Stomach smooth muscle (tissue), 2 donors: ENCODE results near the gene RBP5.

Source experiments
- H3K27ac ChIP-seq: one replicate; pipeline ENCODE4 v1.7.0; 2013; ENCODE audit warnings: mild to moderate bottlenecking, low read length, inconsistent platforms
- H3K27me3 ChIP-seq, 2 donors: one replicate each; pipeline ENCODE4 v1.7.0; 2013; ENCODE audit warnings: low read length in 2 of 2; ENCODE audit not compliant: insufficient read depth in 2 of 2, control insufficient read depth in 1 of 2
- H3K36me3 ChIP-seq, 2 donors: one replicate each; pipeline ENCODE4 v1.7.0; 2013; ENCODE audit warnings: low read length in 2 of 2; ENCODE audit not compliant: control insufficient read depth in 2 of 2, insufficient read depth in 2 of 2
- H3K4me1 ChIP-seq: one replicate; pipeline ENCODE4 v1.7.0; 2013; ENCODE audit warnings: low read length; ENCODE audit not compliant: control insufficient read depth, insufficient read depth
- H3K4me3 ChIP-seq, 2 donors: one replicate each; pipeline ENCODE4 v1.7.0; 2013; ENCODE audit warnings: low read length in 2 of 2
- H3K9ac ChIP-seq, 2 donors: one replicate each; pipeline ENCODE4 v1.7.0; 2013; ENCODE audit warnings: low read length in 2 of 2, mild to moderate bottlenecking in 1 of 2
- H3K9me3 ChIP-seq, 2 donors: one replicate each; pipeline ENCODE4 v1.7.0; 2013; ENCODE audit warnings: low read length in 2 of 2; ENCODE audit not compliant: control insufficient read depth in 2 of 2
- donor health status: healthy.
- donor health status: Pancreatic carcinoma.

The RBP5 gene

DNA sequence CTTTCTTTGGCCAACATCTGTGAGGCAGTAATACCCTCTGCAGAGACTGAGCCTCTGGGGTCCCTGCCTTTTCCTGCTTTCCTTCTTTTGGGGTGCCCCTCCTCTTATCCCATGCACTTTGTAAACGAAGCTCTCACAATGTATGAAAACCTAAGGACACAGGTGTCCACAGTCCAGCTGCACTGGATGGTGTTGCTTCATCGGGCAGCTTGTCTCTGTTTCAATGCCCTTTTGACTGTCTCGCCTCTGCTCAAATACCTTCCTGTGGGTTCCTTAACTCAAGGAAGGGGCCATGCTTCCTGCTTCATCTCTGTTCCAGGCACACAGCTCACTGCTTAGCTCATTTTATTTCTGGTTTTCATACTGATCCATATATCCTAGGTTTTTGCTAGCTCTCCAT is 26.1 kb downstream of the RBP5 start:
- Histone ChIP-seq H3K9ac (no peak overlapping the region), H3K27me3 (no peaks in the 10 kb centered on the region), H3K4me1 (peaks cover 4% of the 10 kb centered on the region), H3K9me3 (no peaks in the 10 kb centered on the region), H3K4me3 (no peak overlapping the region), H3K36me3 (peaks cover 4 to 20% of the 10 kb centered on the region in 2 donors), H3K27ac (no peak overlapping the region)

DNA sequence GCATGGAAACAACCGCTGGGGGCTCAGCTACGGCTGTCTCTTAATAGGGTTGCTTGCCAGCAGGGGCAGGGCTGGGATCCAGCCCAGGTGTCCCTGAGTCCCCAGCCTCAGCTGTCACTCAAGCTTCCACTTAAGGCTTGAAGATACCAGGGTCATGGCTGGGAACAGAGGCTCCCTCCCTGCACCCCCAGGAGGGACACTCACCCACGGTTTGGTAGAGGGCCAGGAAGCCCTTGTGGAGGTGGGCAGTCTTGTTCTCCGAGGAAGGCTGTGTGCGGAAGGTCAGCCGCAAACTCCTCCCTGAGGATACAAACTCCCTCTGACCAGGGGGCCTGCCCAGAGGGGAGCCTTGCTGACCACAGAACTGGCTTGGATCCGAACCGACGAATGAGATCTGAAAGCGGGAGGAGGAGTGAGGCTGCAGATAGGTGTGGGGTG is 27.0 kb downstream of the RBP5 start:
- Histone ChIP-seq H3K4me3 (no peak overlapping the region), H3K27me3 (no peaks in the 10 kb centered on the region), H3K9ac (no peak overlapping the region), H3K4me1 (peaks cover 3% of the 10 kb centered on the region), H3K9me3 (no peaks in the 10 kb centered on the region), H3K36me3 (peaks cover 4 to 23% of the 10 kb centered on the region in 2 donors), H3K27ac (no peak overlapping the region)

DNA sequence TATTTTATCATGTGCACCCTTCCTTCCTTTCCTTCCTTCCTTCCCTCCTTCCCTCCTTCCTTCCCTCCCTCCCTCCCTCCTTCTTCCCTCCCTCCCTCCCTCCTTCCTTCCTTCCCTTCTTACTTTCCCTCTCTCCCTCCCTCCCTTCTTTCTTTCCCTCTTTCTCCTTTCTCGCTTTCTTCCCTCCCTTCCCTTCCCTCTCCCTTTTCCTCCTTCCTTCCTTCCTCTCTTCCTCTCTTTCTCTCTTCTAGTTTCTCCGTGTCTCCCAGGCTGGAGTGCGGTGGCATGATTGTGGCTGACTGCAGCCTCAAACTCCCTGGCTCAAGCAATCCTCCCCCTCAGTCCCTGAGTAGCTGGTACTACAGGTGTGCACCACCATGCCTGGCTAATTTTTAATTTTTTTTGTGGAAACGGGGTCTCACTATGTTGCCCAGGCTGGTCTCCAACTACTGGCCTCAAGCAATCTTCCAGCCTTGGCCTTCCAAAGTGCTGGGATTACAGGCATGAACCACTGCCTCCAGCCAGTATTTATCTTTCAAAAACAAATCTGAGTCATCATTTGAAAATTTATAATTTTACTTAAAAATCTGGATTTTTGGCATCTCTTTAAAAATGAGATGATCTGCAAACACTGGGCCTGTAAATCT is 27.5 kb downstream of the RBP5 start:
- Histone ChIP-seq H3K4me1 (peaks cover 3% of the 10 kb centered on the region), H3K9me3 (no peaks in the 10 kb centered on the region), H3K27me3 (no peaks in the 10 kb centered on the region), H3K4me3 (no peak overlapping the region), H3K27ac (no peak overlapping the region), H3K36me3 (peaks cover 4 to 23% of the 10 kb centered on the region in 2 donors), H3K9ac (no peak overlapping the region)

DNA sequence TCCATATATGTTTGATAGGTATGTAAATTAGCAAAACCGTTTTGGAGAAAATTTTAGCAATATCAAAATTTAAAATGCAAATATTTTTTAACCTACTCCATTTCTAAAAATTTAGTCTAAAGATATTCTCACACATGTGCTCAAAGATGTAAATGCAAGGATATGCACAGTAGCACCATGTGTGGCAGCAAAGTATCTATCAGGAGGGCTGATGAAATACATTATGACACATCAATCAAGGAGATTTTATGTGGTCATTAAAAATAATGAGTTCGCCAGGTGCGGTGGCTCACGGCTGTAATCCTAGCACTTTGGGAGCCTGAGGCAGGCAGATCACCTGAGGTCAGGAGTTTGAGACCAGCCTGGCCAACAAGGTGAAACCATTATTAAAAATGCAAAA is 28.4 kb downstream of the RBP5 start:
- Histone ChIP-seq H3K27ac (no peak overlapping the region), H3K36me3 (peaks cover 4 to 23% of the 10 kb centered on the region in 2 donors), H3K4me3 (no peak overlapping the region), H3K4me1 (peaks cover 3% of the 10 kb centered on the region), H3K27me3 (no peaks in the 10 kb centered on the region), H3K9ac (no peak overlapping the region), H3K9me3 (no peaks in the 10 kb centered on the region)

DNA sequence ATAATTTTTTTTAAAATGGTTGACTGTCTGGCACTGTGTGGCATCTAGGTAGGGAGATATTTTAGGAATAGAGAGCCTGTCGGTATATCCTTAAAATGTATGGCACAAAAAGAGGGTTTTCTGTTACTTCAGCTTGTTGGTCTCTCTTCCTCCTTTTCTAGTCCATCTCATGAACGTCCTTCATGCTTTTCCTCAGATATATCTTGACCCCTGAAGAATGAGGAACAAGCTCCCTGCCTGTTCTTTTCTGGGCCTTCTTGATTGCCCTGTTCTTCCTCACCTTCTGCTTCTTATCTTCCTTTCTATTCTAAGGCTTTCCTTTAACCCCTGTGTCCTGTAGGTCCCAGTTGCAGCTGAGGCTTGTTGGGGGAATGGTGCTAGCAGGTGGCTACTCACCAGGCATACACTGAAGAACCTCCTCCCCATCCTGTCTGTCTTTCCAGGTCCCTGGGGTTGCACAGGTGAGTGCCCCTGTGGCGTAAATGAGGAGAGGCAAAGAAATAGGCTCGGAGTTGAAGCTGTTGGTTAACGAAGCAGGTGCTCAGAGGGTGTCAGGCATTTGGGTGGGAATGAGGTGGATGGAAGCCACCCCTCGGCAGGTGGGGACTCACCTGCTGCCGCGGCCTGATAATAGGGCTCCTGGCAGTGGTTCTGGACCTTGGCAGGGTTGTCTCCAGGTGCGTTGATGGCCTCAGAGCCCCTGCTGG is 29.2 kb downstream of the RBP5 start:
- peaks cover 3% of the 10 kb centered on the region for H3K4me1 ChIP-seq
- H3K4me3 ChIP-seq: no peak overlapping the region
- H3K36me3 ChIP-seq: peaks cover 4 to 22% of the 10 kb centered on the region in 2 donors
- no peak overlapping the region for H3K27ac ChIP-seq
- H3K9me3 ChIP-seq: no peaks in the 10 kb centered on the region
- H3K27me3 ChIP-seq: no peaks in the 10 kb centered on the region
- H3K9ac ChIP-seq: no peak overlapping the region

DNA sequence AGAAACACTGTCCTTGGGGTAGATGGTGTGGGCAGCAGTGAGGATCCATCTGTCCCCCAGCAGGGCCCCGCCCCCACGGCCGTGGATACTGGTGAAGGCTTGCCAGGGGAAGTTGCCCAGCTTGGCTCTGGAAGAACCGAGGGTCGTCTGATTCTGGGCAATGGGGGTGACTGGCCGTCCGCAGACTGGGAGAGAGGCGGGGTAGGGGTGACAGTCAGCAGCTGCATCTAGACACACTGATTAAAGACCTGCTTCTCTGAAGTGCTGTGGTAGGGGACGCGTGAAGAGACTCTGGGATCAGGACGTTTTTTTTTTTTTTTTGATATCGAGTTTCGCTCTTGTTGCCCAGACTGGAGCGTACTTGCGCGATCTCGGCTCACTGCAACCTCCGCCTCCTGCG is 31.7 kb downstream of the RBP5 start:
- Histone ChIP-seq H3K27ac (no peak overlapping the region), H3K36me3 (peaks cover 4 to 16% of the 10 kb centered on the region in 2 donors), H3K9ac (no peak overlapping the region), H3K4me3 (no peak overlapping the region), H3K27me3 (no peaks in the 10 kb centered on the region), H3K4me1 (peaks cover 15% of the 10 kb centered on the region), H3K9me3 (no peaks in the 10 kb centered on the region)

DNA sequence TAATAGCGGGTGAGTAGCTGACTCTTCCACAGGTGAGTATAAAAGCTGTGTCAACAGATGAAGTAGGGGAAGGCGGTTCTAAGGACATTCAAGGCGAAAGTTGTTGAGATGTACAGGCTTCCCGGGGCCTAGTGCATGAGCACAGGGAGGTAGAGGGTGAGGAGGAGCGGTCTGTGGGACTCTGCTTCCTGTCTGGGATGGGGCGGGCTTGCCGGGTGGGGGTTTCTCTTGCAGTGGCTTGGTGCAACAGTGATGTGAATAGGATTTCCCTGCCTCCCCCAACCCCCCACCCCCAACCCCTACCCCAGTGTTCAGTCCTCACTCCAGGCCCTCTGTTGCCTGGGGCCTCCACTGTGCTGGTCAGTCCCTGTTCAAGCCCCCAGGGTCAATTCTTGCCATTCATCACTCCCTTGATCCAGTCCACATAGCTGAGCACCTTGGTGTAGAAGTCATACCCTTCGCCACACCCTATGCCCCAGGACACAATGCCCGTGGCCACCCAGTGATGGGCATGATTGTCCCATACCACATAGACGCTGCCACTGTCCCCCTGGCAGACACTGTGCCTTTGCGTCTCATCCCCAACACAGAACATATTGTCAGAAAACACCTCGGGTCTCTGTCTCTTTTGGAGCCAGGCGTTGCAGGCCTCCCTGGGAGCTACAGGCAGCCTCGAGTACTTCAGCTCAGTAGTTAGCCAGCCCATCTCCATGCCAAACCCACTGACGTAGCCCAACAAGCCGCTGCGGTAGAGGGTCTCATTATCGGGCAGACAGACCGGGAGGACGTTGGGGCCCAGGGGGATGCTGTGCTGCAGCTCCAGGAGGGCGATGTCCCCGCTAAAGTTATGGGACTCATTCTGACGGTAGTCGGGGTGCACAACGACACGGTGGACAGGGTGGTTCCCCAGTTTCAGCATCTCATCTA is 32.4 kb downstream of the RBP5 start:
- Histone ChIP-seq H3K9me3 (no peaks in the 10 kb centered on the region), H3K4me1 (peaks cover 19% of the 10 kb centered on the region), H3K27ac (no peak overlapping the region), H3K36me3 (peaks cover 4 to 12% of the 10 kb centered on the region in 2 donors), H3K9ac (no peak overlapping the region), H3K4me3 (no peak overlapping the region), H3K27me3 (no peaks in the 10 kb centered on the region)

DNA sequence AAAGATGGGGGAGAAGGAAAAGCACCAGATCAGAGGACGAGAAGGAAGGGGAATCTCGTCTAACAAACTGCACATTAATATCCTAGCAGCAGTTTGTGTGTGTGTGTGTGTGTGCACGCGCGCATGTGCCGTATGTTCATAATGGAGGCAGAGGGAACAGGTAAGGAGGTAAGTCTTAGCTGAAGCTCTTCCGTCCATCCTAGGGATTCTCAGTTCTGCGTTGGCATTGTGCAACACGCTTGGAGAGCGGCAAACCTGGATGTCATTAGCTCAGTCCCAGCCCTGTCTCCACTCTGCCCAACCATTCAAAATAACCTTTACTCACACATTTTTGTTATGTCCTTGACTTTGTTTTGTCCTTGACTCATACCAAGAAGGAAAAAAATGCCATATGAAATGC is 34.8 kb downstream of the RBP5 start:
- Histone ChIP-seq H3K4me1 (peaks cover 36% of the 10 kb centered on the region), H3K27me3 (no peaks in the 10 kb centered on the region), H3K9me3 (no peaks in the 10 kb centered on the region), H3K36me3 (peaks cover 5 to 11% of the 10 kb centered on the region in 2 donors), H3K27ac (no peak overlapping the region), H3K9ac (peak overlapping the region in 1 of 2 donors; percentile 10), H3K4me3 (no peak overlapping the region)

DNA sequence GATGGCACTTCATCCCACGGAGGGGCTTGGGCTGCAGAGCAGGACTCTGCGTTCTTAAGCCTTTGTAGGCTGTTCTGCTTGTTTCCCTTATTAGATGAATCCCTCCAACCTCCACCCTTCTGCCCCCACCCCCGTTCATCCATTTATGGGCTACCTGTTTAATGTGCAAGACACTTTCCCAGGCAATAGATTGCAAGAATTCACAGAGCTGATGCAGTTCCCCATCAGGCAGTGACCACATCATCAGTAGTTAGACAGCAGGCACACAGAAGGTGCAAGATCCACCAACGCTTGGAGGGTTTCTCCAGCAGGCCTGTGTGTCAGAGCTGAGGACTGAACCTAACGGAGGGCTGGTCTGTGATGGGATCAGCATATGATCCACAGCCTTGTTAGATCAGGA is 35.2 kb downstream of the RBP5 start:
- no peak overlapping the region for H3K4me3 ChIP-seq
- no peaks in the 10 kb centered on the region for H3K9me3 ChIP-seq
- H3K4me1 ChIP-seq: peaks cover 36% of the 10 kb centered on the region
- H3K9ac ChIP-seq: peak overlapping the region in 1 of 2 donors; percentile 10
- peaks cover 9 to 14% of the 10 kb centered on the region in 2 donors for H3K36me3 ChIP-seq
- H3K27me3 ChIP-seq: no peaks in the 10 kb centered on the region
- H3K27ac ChIP-seq: no peak overlapping the region

DNA sequence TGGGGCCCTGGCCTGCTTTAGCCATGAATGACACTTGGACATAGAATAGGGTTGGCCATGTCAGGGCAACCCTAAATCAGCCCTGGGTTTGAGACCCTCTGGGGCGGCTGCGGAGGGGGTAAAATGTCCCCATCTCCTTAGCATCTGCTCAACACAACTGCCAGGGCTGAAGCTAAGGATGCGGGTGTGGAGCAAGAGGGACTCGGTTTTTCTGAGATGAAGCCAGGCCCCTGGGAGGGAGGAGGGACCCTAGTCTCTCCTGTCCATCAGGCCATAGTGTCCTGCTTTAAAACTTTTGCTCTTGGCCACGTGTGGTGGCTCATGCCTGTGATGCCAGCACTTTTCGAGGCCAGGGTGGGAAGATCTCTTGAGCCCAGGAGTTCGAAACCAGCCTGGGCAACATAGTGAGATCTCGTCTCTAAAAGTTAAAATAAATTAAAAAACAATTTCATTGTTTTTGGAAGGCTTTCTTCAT is 35.7 kb downstream of the RBP5 start:
- peaks cover 10 to 14% of the 10 kb centered on the region in 2 donors for H3K36me3 ChIP-seq
- H3K4me1 ChIP-seq: peaks cover 36% of the 10 kb centered on the region
- H3K27me3 ChIP-seq: no peaks in the 10 kb centered on the region
- H3K27ac ChIP-seq: peak overlapping the region; percentile 81
- H3K9me3 ChIP-seq: no peaks in the 10 kb centered on the region
- H3K9ac ChIP-seq: peak overlapping the region; percentile 85 to 90
- peak overlapping the region in 1 of 2 donors; percentile 87 for H3K4me3 ChIP-seq
